HG03175 (cell line): Measurements from ENCODE around the gene MT1H.

ENCODE experiments used
- ATAC-seq: cut with Tn5 transposase; IDR thresholded peaks from one replicate; pipeline ENCODE4 v1.9.1; 2021; ENCODE audit warnings: mild to moderate bottlenecking, moderate library complexity; ENCODE audit not compliant: unreplicated experiment

The MT1H gene

GRCh38 chr16:56636616-56637413 is 32.8 kb upstream of the MT1H start:
- no peak for ATAC-seq

GRCh38 chr16:56637814-56638750 is 31.5 kb upstream of the MT1H start, which contains the start of gene MT1A:
TSS of gene MT1A (plus strand) at chr16:56638666. CDS start at chr16:56638739, 73 bp downstream.
- ATAC-seq, result no peak

GRCh38 chr16:56639045-56639444 is 30.6 kb upstream of the MT1H start:
- no peak for ATAC-seq

- ATAC-seq, result no peak
Measured at GRCh38 chr16:56640076-56640475, 29.5 kb upstream of the MT1H start.

- no peak for ATAC-seq
Measured at GRCh38 chr16:56641166-56641565, 28.4 kb upstream of the MT1H start.

GRCh38 chr16:56643080-56643778 is 26.4 kb upstream of the MT1H start:
- ATAC-seq, result peak; percentile 73

GRCh38 chr16:56643833-56644232 is 25.8 kb upstream of the MT1H start:
- ATAC-seq, result no peak

- ATAC-seq, result no peak
Measured at GRCh38 chr16:56645311-56645710, 24.3 kb upstream of the MT1H start.

GRCh38 chr16:56645838-56646237 is 23.8 kb upstream of the MT1H start:
- no peak for ATAC-seq

GRCh38 chr16:56647641-56648431 is 21.8 kb upstream of the MT1H start:
- no peak for ATAC-seq

- ATAC-seq, result no peak
Measured at GRCh38 chr16:56649271-56649670, 20.3 kb upstream of the MT1H start.

- no peak for ATAC-seq
Measured at GRCh38 chr16:56649820-56650219, 19.8 kb upstream of the MT1H start.

- no peak for ATAC-seq
Measured at GRCh38 chr16:56651586-56651985, 18.0 kb upstream of the MT1H start, which contains the start of gene MT1B. TSS of gene MT1B (plus strand) at chr16:56651886. CDS start at chr16:56651954, 68 bp downstream.

GRCh38 chr16:56652600-56652999 is 17.0 kb upstream of the MT1H start:
- ATAC-seq, result no peak

- no peak for ATAC-seq
Measured at GRCh38 chr16:56653218-56653617, 16.4 kb upstream of the MT1H start.

- peak; percentile 57 for ATAC-seq
Measured at GRCh38 chr16:56657555-56658326, 11.9 kb upstream of the MT1H start, which contains the start of gene MT1F. TSS of gene MT1F (plus strand) at chr16:56657959. CDS start at chr16:56658059, 100 bp downstream.

- ATAC-seq, result no peak
Measured at GRCh38 chr16:56658327-56658875, 11.2 kb upstream of the MT1H start.

GRCh38 chr16:56662357-56663354 is 7.0 kb upstream of the MT1H start:
- no peak for ATAC-seq
